Keratinocyte (primary cell): ENCODE data around the gene BCAS1. TPM values are rescaled to one million over a fixed set of nuclear protein-coding genes. Genes with fewer than 3 reads are reported as not detected.

Source experiments
- DNase-seq: peaks from one replicate; pipeline ENCODE4 v3.0.0-alpha.2; 2011; ENCODE audit warnings: low read depth, missing footprints, low spot score
- FAIRE-seq: peaks from 2 replicates; lab custom pipeline; 2011; peaks lifted over from hg19 to GRCh38; lab: Jason Lieb, UNC
- H2AFZ ChIP-seq: 2 replicates; pipeline ENCODE4 v1.6.0; 2012; ENCODE audit warnings: low read length, control low read depth, inconsistent platforms; ENCODE audit not compliant: control insufficient read depth
- H3K27ac ChIP-seq: 2 replicates; pipeline ENCODE4 v1.5.1; 2011; ENCODE audit warnings: low read length; ENCODE audit not compliant: control insufficient read depth, insufficient read depth
- H3K27me3 ChIP-seq: 3 replicates; pipeline ENCODE4 v1.6.0; 2011; ENCODE audit warnings: low read length; ENCODE audit not compliant: control insufficient read depth, insufficient read depth; ENCODE audit errors: extremely low read depth
- H3K36me3 ChIP-seq, 2 experiments: 2 replicates in 1 of 2; 3 replicates in 1 of 2; pipeline ENCODE4 v1.5.1; 2011; ENCODE audit warnings: low read length in 2 of 2, mild to moderate bottlenecking in 1 of 2; ENCODE audit not compliant: control insufficient read depth in 2 of 2, insufficient read depth in 2 of 2; ENCODE audit errors: extremely low read depth in 1 of 2
- H3K4me1 ChIP-seq: 3 replicates; pipeline ENCODE4 v1.5.1; 2011; ENCODE audit warnings: low read length; ENCODE audit not compliant: control insufficient read depth, insufficient read depth; ENCODE audit errors: extremely low read depth
- H3K4me2 ChIP-seq: 3 replicates; pipeline ENCODE4 v1.6.0; 2011; ENCODE audit warnings: low read depth, low read length; ENCODE audit not compliant: control insufficient read depth, insufficient read depth; ENCODE audit errors: extremely low read depth
- H3K4me3 ChIP-seq, 3 experiments: fragments of 200-600 bp in 1 of 3; sonication (generic) in 1 of 3; 2 replicates in 2 of 3; 3 replicates in 1 of 3; pipeline ENCODE4 v1.5.1; 2011 to 2016; ENCODE audit warnings: low read length in 3 of 3, mild to moderate bottlenecking in 3 of 3, control low read depth in 2 of 3, inconsistent platforms in 1 of 3, low read depth in 1 of 3, mixed read lengths in 1 of 3, mixed run types in 1 of 3, moderate library complexity in 1 of 3; ENCODE audit not compliant: control insufficient read depth in 2 of 3, insufficient read depth in 2 of 3; ENCODE audit errors: extremely low read depth in 1 of 3
- H3K79me2 ChIP-seq: 2 replicates; pipeline ENCODE4 v1.6.0; 2012; ENCODE audit warnings: low read length; ENCODE audit not compliant: control insufficient read depth, insufficient read depth
- H3K9ac ChIP-seq: 3 replicates; pipeline ENCODE4 v1.6.0; 2011; ENCODE audit warnings: low read length; ENCODE audit not compliant: control insufficient read depth, insufficient read depth; ENCODE audit errors: extremely low read depth
- H3K9me1 ChIP-seq: 3 replicates; pipeline ENCODE4 v1.6.0; 2011; ENCODE audit warnings: low read length; ENCODE audit not compliant: control insufficient read depth, insufficient read depth; ENCODE audit errors: extremely low read depth
- H3K9me3 ChIP-seq: 2 replicates; pipeline ENCODE4 v1.5.1; 2012; ENCODE audit warnings: low read depth, low read length; ENCODE audit not compliant: control insufficient read depth
- H4K20me1 ChIP-seq: 3 replicates; pipeline ENCODE4 v1.6.0; 2011; ENCODE audit warnings: low read length; ENCODE audit not compliant: control insufficient read depth, insufficient read depth; ENCODE audit errors: extremely low read depth
- EZH2 ChIP-seq: IDR thresholded peaks from one replicate; pipeline ENCODE4 v1.6.1; 2012; ENCODE audit warnings: inconsistent platforms, mild to moderate bottlenecking, low read length, moderate library complexity
- dilution Hi-C: fragments of 300-500 bp; cut with MboI; formaldehyde crosslinking; loops from one replicate; pipeline ENCODE4 v1.7.0; 2020; ENCODE audit warnings: low sequenced_read_pairs; ENCODE audit not compliant: extremely low pct_ligation_motif_present
- polyA plus RNA-seq, 5 experiments: library from polyadenylated mRNA; depleted of rRNA in 3 of 5; stranded (reverse) in 3 of 5; stranded (forward) in 1 of 5; unstranded in 1 of 5; fragments of >200 nt; gene quantifications; 1 replicate in 1 of 5; 2 replicates in 3 of 5; 3 replicates in 1 of 5; pipeline versions ENCODE4 v1.2.1 to v1.2.3, GENCODE V29; 2011 to 2012; ENCODE audit warnings: missing spikeins in 2 of 5, low read depth in 1 of 5, low replicate concordance in 1 of 5
- TF ChIP-seq, protein P1 (sequence below), 3 experiments: IDR thresholded peaks in 1 of 3; conservative IDR thresholded peaks in 1 of 3; optimal IDR thresholded peaks in 1 of 3; 2 replicates in 2 of 3; 3 replicates in 1 of 3; pipeline versions ENCODE3 to v1.5.1; 2011; ENCODE audit warnings: low read length in 3 of 3, mild to moderate bottlenecking in 3 of 3, moderate library complexity in 2 of 3, control low read depth in 1 of 3, inconsistent platforms in 1 of 3; ENCODE audit not compliant: insufficient read depth in 2 of 3; ENCODE audit errors: extremely low read depth in 1 of 3

BCAS1 gene
- polyA plus RNA-seq, 1 donor (not counting 4 experiments of a cell fraction or from before 2014, with no cell fraction given): not detected

DNA sequence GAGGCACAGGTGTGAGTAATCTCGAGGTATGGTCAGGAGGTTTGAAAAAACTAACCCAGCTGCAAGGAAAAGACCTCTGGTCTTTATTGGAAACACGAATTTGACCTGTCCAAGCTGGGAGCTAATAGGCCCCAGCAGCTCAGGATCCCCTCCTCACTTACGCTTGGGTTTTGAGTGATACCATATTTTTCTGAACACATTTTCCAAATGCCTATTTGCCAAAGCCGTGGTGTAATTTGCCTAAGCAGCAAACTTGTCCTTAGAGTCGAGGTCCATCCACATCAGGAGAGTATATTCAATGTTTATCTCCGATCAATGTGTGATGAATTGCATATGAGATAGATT, 128.0 kb downstream of the BCAS1 start:
- dilution Hi-C loops: no loop called here
- no peak for DNase-seq
- no peak for FAIRE-seq
- Histone ChIP-seq H3K79me2 (no peaks in the 10 kb centered on the region), H3K27me3 (no peaks in the 10 kb centered on the region), H3K27ac (no peak overlapping the region), H3K4me2 (no peak overlapping the region), H3K4me1 (peaks cover 15% of the 10 kb centered on the region), H3K36me3 (no peaks in the 10 kb centered on the region), H3K4me3 (no peak overlapping the region), H3K9me3 (no peaks in the 10 kb centered on the region), H2AFZ (no peak overlapping the region), H4K20me1 (no peaks in the 10 kb centered on the region), H3K9ac (no peak overlapping the region), H3K9me1 (peaks cover 2% of the 10 kb centered on the region)
- TF ChIP-seq EZH2: no peak
- TF ChIP-seq, protein P1, sequence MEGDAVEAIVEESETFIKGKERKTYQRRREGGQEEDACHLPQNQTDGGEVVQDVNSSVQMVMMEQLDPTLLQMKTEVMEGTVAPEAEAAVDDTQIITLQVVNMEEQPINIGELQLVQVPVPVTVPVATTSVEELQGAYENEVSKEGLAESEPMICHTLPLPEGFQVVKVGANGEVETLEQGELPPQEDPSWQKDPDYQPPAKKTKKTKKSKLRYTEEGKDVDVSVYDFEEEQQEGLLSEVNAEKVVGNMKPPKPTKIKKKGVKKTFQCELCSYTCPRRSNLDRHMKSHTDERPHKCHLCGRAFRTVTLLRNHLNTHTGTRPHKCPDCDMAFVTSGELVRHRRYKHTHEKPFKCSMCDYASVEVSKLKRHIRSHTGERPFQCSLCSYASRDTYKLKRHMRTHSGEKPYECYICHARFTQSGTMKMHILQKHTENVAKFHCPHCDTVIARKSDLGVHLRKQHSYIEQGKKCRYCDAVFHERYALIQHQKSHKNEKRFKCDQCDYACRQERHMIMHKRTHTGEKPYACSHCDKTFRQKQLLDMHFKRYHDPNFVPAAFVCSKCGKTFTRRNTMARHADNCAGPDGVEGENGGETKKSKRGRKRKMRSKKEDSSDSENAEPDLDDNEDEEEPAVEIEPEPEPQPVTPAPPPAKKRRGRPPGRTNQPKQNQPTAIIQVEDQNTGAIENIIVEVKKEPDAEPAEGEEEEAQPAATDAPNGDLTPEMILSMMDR (optimal IDR thresholded peaks at IDR 0.05 in 1 of 3, IDR thresholded peaks at IDR 0.05 in 1 of 3, conservative IDR thresholded peaks at IDR 0.05 in 1 of 3; ENCODE audit: extremely low read depth in 1 of 3, insufficient read depth in 2 of 3, low read length in 3 of 3): no peak

DNA sequence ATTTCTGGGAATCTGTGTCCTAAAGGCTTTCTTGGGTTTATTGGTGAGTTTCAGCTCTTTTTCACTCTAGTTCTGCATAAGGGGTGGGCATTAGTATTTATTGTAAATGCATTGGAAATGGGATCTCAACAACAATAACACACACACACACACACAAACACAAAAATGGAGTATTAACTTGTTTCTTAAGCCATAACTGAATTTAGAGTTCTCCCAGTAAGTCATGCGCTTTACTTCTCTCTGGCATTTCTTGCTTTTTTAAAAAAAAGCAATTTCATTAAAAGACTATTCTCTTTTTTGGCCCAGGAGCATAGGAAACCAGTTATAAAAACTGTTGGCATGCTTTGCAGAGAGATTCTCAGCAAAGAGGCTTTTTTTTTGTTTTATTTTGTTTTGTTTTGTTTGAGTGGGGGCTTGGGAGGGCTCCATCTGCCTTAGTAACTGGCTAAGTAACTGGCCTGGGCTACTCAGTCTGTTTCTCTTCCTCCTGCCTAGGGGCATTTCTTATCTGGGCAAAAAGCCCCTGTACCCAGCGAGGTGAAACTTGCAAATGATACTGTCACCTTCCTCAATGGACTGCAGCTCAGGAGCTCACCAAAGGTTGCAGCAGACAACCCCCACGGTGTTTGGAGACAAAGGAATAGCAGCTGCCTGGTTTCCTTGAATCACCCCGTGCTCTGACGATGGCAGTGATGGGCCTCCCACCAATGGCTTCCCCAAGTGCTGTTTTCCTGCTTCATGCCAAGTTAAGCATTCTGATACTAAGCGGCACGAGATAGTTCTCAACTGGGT, 128.5 kb downstream of the BCAS1 start:
- dilution Hi-C loops: no loop called here
- H4K20me1 ChIP-seq: no peaks in the 10 kb centered on the region
- H3K9me3 ChIP-seq: no peaks in the 10 kb centered on the region
- FAIRE-seq (no peak), DNase-seq (no peak)
- no peak overlapping the region for H3K9ac ChIP-seq
- no peak overlapping the region for H3K4me2 ChIP-seq
- no peak overlapping the region for H3K27ac ChIP-seq
- no peak for TF ChIP-seq EZH2
- TF ChIP-seq, protein P1 (optimal IDR thresholded peaks at IDR 0.05 in 1 of 3, IDR thresholded peaks at IDR 0.05 in 1 of 3, conservative IDR thresholded peaks at IDR 0.05 in 1 of 3; ENCODE audit: extremely low read depth in 1 of 3, insufficient read depth in 2 of 3, low read length in 3 of 3): no peak
- H2AFZ ChIP-seq: no peak overlapping the region
- H3K9me1 ChIP-seq: peaks cover 2% of the 10 kb centered on the region
- peaks cover 15% of the 10 kb centered on the region for H3K4me1 ChIP-seq
- H3K36me3 ChIP-seq: no peaks in the 10 kb centered on the region
- no peaks in the 10 kb centered on the region for H3K79me2 ChIP-seq
- no peaks in the 10 kb centered on the region for H3K27me3 ChIP-seq
- no peak overlapping the region for H3K4me3 ChIP-seq
